GM19397 (cell line): ENCODE results near the gene NCKAP1.
A peak's percentile ranks its signal among the peaks of the same experiment; 100 is the strongest.

ENCODE experiments used
- ATAC-seq: cut with Tn5 transposase; IDR thresholded peaks from one replicate; pipeline ENCODE4 v1.9.1; 2021; ENCODE audit warnings: mild to moderate bottlenecking, moderate library complexity; ENCODE audit not compliant: unreplicated experiment

NCKAP1 gene

DNA sequence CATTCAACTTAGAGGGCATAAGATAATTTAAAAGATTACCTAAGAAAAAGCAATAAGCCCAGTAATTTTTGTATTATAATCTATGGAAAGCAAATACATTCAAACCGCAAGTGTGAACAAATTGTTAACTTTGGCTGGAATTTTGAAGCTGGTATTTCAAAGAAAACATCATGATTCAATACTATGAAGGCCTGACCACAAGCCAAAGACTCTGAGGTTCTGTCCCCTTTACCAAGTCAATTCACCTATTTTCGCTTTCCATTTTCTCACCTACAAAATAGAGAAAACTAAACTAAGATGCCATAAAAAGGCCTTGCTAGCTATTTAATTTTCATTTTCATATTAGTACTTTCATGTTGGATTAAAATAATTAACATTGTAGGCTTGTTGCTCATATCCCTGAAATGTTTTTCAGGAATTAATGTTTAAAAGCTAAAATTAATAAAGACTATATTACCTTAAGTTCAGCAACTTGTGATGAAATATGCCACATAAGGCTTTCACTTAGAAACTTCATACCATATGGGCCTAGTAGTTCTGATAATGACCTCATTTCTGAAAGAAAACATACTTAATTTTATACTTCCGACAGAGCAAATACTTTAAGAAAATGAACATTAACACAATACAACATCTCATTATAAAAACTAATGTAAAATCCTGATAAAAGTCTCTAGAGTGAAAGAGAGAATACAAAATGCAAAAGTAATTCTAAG lies 86.2 kb downstream of the NCKAP1 start:
- ATAC-seq = peak; percentile 50

- no peak for ATAC-seq
Measured at GRCh38 chr2:182950546-182950945, 87.7 kb downstream of the NCKAP1 start.

- no peak for ATAC-seq
Measured at GRCh38 chr2:182949572-182950189, 88.6 kb downstream of the NCKAP1 start.

DNA sequence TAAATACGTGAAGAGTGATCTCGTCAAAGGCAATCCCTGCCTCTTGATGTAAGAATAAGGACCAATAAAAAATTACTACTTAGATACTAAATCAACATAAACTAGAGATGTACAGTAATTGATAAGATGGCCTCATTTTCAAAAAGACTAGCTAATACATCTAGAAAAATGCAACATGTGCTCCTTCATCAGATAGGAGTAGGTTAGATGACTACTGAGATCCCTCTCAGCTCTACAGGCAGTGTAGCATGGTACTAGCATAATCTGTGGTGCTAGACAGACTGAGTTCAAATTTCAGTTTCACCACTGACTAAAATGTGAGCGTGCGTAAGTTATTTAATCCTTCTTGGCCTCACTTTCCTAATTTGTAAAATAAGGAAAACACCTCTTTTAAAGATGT lies 89.2 kb downstream of the NCKAP1 start:
- no peak for ATAC-seq

- no peak for ATAC-seq
Measured at GRCh38 chr2:182946958-182947369, 91.3 kb downstream of the NCKAP1 start.

DNA sequence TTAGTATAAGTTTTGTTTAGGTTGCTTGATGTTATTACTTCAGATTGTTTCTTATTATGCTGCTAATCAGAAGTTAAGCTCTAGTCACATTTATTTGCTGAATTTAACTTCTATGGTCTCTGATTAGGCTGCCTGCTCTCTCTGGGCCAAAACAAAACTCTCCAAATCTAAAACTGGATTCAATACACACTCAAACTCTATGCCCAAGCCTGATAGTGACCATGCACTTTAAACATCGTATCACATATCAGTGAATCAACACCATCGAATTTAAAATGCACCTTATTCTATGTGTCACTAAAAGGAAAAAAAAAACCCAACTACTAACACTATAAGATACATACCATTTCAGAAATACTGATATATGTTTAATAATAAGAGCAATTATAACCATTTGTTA lies 94.9 kb downstream of the NCKAP1 start:
- ATAC-seq = no peak

DNA sequence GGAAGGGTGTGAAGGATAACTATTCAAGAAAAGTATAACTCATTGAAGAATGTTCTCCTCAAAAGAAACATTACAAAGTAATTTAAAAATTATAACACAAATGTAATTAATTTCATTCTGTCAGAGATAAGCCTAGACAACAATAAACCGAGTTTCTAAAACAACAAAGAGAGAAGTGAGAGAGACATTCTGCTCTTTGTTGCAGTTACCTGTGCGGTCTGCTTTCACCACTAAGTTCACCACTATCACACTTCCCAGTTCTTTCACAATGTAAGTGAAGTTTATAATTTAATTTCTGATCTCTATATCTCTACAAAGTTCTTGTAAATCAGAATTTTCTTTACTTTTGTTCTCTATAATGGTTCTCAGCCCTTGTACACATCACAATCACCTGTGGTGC lies 95.5 kb downstream of the NCKAP1 start:
- ATAC-seq = no peak

DNA sequence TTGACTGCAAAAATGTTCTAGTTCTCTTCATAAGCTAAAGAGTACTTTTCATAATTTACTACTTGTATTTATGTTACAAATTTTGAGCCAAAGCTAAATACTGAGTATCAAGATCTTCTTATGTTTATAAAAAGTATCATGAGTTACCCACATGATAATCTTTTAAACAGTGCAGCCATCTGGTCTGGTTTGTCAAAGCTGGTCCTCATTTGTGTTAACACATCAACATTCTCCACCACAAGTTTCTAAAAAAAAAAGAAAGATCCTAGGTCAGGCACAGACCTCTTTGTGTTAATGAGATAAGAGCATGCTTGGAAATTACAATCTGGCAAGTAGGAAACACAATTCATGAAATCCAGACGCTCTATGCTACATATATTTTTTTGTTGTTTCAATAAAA lies 96.3 kb downstream of the NCKAP1 start:
- ATAC-seq = no peak

DNA sequence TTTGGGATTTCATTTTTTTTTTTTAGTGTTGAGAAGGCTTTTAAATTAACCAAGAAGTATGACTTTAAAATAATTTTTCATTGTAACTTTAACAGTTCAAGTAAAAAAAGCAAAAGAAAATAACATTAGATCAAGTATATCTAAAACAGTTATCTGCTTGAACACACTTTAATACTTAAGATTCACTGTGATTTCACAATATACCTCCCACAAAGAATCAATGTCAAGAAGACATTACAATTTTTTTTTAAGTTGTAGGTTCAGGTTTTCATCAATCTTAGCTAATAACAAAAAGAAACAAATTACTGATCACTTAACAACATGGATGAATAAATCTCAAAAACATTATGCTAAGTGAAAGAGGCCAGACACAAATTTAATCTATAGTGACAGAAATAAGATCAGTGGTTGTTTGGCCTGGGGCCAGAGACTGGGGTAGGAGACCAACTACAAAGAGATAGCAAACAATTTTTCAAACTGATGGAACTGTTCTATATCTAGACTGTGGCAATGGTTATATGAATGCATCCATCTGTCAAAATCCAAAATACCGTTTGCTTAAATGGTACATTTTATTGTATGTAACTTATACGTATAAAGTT lies 97.0 kb downstream of the NCKAP1 start:
- no peak for ATAC-seq

GRCh38 chr2:182937870-182938269 lies 100.4 kb downstream of the NCKAP1 start:
- no peak for ATAC-seq

DNA sequence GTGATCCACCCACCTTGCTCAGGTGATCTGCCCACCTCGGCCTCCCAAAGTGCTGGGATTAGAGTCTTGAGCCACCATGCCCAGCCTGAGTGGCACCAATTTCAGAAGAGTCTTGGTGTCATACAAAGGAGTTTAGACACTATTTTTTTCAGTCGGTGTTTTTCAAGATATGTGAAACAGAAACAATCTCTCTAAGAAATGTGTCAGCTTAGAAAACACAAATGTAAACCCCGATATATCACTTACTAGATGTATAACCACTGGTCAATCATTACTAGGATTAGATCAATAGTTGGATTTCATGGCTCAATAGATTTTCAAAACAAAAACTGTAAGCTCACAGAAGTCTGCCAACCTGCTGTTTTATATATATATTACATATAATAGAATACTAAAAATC lies 104.6 kb downstream of the NCKAP1 start:
- ATAC-seq = peak; percentile 84

DNA sequence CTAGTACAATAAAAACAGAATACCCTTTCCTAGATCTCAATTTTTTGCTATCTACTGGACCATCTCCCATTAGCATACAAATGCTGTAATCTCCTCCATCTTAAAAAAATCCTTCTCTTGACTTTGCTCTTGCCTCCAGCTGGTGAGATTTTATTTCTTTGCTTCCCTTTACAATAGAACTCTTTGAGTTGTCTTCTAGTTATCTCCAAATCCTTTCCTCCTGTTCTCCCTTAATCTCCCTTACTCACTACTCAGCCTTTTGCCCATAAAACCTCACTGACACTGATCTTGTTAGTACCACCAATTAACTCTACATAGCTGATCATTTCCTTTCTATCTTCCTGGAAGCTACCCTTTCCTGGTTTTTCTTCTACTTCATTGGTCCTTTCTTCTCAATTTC lies 108.3 kb downstream of the NCKAP1 start:
- no peak for ATAC-seq

DNA sequence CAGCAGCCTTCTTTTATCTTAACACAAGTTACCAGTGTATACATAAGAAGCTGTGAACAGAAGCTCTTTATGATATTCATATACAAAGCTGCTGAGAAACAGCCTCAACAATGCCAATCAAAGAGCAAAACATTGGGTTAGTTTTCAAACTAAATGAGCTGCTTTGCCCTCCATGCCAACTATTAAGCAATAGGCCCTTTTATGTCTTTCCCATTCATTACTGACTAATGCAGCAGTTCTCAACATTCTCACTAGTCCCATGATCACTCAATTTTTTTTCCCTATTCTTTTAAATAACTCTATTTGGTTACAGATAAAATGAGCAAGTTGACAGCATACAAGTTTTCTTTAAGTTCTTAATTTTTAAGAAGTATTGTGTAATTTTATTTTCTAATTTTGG lies 114.0 kb downstream of the NCKAP1 start:
- ATAC-seq = no peak

- no peak for ATAC-seq
Measured at GRCh38 chr2:182921234-182921633, 117.0 kb downstream of the NCKAP1 start.

DNA sequence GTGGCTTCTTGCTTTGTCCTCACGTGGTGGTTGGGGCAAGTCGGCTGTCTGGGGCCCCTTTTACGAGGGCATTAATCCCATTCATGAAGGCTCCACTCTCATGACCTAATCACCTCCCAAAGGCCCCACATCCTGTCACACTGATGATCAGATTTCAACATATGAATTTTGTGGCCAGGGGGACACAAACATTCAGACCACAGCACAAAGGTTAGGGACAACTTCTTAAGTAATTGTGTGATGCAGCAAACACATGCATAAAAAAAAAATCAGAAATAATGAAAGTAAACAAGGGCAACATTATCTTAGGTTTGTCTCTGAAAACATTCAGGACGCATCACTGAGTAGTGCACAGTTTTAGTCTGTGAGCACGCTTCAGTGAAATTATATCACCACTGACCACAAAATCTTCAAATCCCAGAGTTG lies 117.6 kb downstream of the NCKAP1 start:
- no peak for ATAC-seq

DNA sequence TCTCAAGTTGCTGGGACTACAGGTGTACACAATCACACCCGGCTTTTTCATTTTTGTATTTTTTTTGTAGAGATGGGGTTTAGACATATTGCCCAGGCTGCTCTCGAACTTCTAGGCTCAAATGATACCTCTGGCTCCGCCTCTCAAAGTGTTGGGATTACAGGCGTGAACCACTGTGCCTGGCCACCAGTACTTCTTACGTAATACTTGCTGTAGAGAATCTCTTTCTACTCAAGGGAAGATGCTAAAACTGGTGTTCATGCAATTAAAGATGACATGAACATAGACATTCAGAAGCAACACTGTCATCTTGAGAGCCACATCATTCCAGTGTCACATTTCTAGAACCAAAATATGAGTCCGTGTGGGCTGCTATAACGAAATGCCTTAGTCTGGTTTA lies 118.2 kb downstream of the NCKAP1 start:
- ATAC-seq = no peak

- ATAC-seq = no peak
Measured at GRCh38 chr2:182918961-182919652, 119.2 kb downstream of the NCKAP1 start.

- no peak for ATAC-seq
Measured at GRCh38 chr2:182917924-182918323, 120.3 kb downstream of the NCKAP1 start.

DNA sequence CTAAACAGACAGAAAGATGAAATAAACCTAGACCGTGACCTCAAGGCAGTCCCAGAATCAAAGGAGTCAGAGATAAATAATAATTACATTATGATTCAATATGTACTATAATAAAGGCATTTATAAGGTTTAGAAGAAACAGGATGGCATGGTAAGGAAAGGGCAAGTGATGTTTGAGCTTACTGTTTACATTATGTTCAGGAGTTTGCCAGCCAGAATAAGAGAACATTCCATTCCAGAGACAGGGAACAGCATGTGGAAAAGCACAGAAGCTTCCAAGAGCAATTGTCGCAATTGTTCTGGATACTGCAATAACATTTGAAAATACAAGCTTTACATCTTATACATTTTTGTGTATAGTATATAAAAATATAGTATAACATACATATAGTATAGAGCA lies 121.8 kb downstream of the NCKAP1 start:
- no peak for ATAC-seq

DNA sequence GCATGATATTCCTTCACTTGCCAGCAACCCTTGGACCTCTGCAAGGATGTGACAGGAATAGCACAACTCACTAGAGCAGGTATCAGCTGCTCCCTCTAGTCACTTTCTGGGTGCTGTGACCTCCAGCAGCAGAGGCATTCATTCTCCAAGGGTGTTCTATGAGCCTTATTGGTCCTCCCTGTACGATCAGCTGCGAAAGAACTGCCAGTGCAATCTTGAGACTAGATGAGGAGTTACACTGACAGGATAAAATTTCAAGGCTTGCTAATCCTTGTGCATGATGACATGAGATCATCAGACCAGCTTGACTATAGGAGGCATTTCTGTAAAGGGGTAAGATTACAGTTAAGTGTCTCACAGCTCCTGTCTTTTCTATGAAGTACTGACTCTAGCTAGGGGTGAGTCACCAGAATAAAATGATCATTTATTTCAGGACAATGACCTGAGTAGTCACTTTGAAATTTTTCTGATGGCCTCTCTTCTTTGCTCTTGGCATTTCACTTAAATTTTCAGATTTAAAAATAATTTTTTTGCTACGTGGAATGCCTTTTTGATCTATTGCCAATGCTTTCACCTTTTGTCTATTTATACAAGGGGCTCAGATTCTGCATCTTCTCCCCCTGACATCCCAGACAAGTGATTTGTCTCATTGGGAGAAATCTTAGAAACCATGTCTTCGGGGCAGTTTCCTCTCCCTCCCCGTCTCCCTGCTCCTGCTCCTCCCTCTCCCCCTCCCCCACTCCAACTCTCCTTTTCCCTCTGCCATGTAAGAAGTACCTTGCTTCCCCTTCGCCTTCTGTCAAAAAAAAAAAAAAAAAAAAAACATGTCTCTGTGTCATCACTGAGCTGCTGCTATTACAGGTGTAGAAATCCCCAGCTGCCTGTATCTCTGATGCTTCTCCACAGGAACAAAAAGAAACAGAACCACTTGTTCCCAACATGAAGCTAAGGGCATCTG lies 122.6 kb downstream of the NCKAP1 start:
- ATAC-seq = no peak

DNA sequence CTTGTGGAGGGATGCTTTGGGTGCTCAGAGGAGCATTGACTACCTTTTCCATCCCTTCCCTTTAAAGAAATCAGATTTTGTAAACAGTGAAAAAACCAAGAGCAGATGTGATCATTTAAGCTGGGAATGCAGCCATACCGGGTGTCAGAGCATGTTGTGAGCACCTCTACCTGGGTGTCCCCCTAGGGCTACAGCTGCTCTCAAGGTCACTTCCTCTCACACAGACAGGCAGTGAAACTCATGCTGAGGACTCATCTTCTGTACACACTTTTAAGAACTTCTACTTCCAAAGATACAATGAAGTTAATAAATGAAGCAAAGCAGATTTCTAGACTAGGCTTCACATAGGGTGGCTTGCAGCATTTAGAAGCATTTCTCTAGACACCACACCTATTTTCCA lies 123.4 kb downstream of the NCKAP1 start:
- no peak for ATAC-seq
